Measurements from ENCODE around the gene ACSF3. TPM values are rescaled to one million over a fixed set of nuclear protein-coding genes. Genes with fewer than 3 reads are reported as not detected.
"Not testable (repeated sequence)": the region's sequence is repeated elsewhere in the genome, so short reads cannot be mapped to it uniquely, and the experiment has no call there.

ACSF3 gene
- total RNA-seq, 1 donor from 2014 or later: 19.7 TPM

GRCh38 chr16:89156740-89157645, 63.3 kb downstream of the ACSF3 start:
- DNase-seq (ENCODE audit: low read depth): no peak

GRCh38 chr16:89157778-89158177, 64.1 kb downstream of the ACSF3 start:
- no peak for DNase-seq (ENCODE audit: low read depth)

- DNase-seq (ENCODE audit: low read depth): no peak
Observed at GRCh38 chr16:89159066-89159849, 65.6 kb downstream of the ACSF3 start.

- DNase-seq (ENCODE audit: low read depth): no peak
Observed at GRCh38 chr16:89159850-89160354, 66.2 kb downstream of the ACSF3 start.

- no peak for DNase-seq (ENCODE audit: low read depth)
Observed at GRCh38 chr16:89160977-89161701, 67.5 kb downstream of the ACSF3 start.

GRCh38 chr16:89161763-89162713, 68.4 kb downstream of the ACSF3 start:
- no peak for DNase-seq (ENCODE audit: low read depth)

GRCh38 chr16:89163297-89163696, 69.6 kb downstream of the ACSF3 start:
- no peak for DNase-seq (ENCODE audit: low read depth)

- no peak for DNase-seq (ENCODE audit: low read depth)
Observed at GRCh38 chr16:89164436-89164835, 70.8 kb downstream of the ACSF3 start.

GRCh38 chr16:89164847-89165680, 71.4 kb downstream of the ACSF3 start:
- DNase-seq (ENCODE audit: low read depth): no peak

GRCh38 chr16:89165681-89165979, 72.0 kb downstream of the ACSF3 start:
- not testable (repeated sequence) for DNase-seq (ENCODE audit: low read depth)

GRCh38 chr16:89166696-89167424, 73.2 kb downstream of the ACSF3 start:
- DNase-seq (ENCODE audit: low read depth): peak; percentile 64

- peak; percentile 88 for DNase-seq (ENCODE audit: low read depth)
Observed at GRCh38 chr16:89167425-89167941, 73.8 kb downstream of the ACSF3 start.

- DNase-seq (ENCODE audit: low read depth): no peak
Observed at GRCh38 chr16:89168381-89169189, 74.9 kb downstream of the ACSF3 start.

GRCh38 chr16:89169778-89170177, 76.1 kb downstream of the ACSF3 start:
- no peak for DNase-seq (ENCODE audit: low read depth)

GRCh38 chr16:89170346-89171215, 76.9 kb downstream of the ACSF3 start:
- peak; percentile 33 for DNase-seq (ENCODE audit: low read depth)

Data from myocyte (in vitro differentiated cells).